GM21381 (cell line): ENCODE measurements around the gene RPS3A.
"Not testable (repeated sequence)": the region's sequence is repeated elsewhere in the genome, so short reads cannot be mapped to it uniquely, and the experiment has no call there.

Experiments
- ATAC-seq: cut with Tn5 transposase; IDR thresholded peaks from one replicate; pipeline ENCODE4 v1.9.1; 2021; ENCODE audit warnings: mild to moderate bottlenecking, moderate library complexity; ENCODE audit not compliant: unreplicated experiment

RPS3A gene

DNA sequence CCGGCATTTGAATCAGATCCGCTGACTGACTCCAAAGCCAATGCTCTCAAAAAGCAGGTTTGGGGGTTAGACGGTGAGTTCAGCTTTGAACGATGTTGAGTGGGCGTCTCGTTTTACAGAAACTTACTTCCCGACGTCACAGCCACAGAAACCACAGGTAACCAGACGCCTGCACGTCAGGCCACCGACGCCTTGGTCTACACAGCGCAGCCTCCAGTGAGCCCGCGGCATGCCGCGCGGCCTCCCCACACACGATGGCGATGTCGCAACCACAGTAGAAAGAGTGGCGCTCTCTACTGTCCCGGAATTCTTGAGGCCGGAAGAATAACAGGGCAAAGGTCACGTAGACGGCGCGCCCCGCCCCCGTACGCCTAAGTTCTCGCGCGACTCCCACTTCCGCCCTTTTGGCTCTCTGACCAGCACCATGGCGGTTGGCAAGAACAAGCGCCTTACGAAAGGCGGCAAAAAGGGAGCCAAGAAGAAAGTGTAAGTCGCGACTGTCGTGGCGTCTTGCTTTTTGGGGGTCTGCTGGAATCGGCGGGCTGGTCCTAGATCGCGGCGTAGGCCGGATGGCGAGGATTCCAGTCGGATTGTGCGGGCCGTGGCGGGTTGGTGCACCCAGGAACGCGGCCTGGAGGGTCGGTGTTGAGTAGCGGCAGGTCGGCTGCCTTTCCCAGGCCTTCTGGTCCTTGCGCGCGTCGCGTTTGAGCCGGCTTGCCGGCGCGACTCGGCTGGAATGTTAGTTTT is at the start of gene RPS3A:
RPS3A (plus strand) TSS at position 400 of the 747 bp plus-strand sequence; CDS start at position 425, 25 bp downstream.
- ATAC-seq: peak; percentile 93

DNA sequence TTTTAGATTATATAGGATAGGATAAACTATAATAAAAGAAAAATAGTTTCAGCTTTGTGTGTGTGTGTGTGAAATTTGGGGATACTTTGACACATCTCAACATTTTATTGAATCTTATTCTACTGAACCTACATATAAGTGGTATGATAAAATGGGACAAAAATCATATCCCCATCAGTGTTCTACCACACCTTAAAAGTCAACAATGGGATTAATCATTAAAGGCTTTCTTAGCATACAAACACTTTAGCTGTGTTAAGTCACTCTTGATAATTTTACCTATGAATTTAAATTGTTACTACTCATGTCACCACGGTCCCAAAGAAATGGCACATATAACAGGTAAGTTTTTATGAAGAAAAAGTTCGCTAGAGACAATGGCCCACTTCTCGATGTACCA is 46.6 kb upstream of the RPS3A start:
- ATAC-seq: no peak

DNA sequence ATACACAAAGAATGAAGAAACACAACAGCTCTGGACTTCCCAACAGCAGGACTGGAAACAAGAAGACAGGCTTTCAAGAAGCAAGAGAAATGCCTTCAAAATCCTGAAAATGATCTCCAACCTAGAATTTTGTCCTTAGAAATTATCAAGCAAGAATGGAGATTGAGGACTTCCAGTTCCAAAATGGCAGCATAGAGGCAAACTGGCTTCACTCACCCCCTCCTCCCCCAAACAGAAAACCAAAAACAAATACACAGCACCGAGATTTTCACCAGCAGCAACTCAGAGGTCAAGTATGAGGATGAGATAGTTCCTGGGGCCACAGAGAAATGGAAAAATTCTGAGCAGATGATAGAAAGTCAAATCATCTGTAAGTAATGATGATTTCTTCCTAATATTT is 43.9 kb upstream of the RPS3A start:
- ATAC-seq: no peak

DNA sequence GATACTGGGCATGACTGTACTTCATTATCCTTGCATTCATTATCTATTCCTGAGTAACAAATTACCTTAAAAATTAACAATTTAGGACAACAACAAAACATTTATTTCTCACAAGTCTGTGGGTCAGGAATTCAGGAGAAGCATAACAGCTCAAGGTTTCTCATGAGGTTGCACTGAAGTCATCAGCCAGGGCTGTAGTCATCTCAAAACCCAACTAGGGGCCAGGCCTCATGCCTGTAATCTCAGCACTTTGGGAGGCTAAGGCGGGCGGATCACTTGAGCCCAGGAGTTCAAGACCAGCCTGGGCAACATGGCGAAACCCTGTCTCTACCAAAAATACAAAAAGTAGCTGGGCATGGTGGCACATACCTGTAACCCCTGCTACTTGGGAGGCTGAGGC is 36.3 kb upstream of the RPS3A start:
- not testable (repeated sequence) for ATAC-seq

DNA sequence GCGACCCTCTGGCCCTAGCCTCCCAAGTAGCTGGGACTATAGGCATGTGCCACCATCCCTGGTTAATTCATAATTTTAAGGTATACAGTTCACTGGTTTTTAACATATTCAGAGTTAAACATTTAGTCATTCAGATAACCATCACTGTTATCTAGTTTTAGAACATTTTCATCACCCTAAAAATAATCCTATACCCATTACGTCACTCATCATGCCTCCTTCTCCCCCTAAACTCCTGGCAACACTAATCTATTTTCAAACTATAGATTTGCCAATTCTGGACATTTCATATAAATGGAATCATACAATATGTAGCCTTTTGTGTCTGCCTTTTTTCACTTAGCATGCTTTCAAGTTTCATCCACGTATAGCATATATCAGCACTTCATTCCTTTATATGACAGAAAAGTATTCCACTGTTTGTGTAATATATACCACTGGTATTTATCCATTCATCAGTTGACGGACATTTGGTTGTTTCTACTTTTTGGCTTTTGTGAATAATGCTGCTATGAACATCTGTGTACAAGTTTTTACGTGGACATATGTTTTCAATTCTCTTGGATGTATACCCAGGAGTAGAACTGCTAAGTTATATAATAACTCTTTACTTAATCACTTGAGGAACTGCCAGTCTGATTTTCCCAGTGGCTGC is 32.0 kb upstream of the RPS3A start:
- no peak for ATAC-seq

DNA sequence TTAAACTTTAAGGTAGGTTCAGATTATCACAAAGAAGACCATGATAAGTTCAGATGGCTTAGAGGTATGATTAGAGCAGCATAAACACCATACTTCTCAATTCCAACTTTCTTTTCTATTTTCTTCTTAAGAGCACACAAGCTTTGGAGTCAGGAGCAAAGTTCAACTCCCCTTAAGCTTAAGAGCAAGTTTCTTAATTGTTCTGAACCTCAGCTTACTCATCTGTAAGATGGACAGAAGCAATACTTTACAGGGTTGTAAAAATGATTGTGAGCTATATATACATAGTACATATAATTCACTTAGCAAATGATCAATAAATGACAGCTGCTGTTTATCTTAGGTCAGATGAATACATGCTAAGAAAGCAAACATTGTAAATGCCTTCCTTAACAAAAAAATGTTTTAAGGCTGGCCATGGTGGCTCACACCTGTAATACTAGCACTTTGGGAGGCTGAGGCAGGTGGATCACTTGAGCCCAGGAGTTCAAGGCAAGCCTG is 25.0 kb upstream of the RPS3A start:
- no peak for ATAC-seq

DNA sequence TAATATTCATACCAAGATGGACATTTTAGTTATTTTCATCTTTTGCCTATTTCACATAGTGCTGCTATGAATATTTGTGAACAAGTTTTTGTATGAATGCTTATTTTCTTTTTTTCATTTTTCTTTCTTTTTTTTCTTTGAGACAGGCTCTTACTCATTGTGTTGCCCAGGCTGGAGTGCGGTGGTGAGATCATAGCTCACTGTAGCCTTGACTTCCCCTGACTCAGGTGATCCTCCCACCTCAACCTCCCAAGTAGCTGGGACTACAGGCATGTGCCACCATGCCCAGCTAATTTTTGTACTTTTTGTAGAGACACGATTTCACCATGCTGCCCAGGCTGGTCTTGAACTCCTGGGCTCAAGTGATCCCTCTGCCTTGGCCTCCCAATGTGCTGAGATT is 21.4 kb upstream of the RPS3A start:
- ATAC-seq: not testable (repeated sequence)

DNA sequence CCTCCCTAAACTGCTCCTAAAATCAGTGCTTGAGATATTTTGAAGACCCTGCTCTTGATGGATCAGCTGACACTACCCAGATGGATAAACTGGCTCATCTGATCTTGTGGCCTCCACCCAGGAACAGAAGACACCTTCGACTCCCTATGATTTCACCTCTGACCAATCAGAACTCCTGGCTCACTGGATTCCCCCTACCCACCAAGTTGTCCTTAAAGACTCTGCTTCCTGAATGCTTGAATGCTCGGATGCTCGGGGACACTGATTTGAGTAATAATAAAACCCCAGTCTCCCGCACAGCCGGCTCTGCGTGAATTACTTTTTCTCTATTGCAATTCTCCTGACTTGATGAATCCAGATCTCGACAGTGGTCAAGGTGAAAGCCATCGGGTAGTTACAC is 12.0 kb upstream of the RPS3A start:
- ATAC-seq: no peak

DNA sequence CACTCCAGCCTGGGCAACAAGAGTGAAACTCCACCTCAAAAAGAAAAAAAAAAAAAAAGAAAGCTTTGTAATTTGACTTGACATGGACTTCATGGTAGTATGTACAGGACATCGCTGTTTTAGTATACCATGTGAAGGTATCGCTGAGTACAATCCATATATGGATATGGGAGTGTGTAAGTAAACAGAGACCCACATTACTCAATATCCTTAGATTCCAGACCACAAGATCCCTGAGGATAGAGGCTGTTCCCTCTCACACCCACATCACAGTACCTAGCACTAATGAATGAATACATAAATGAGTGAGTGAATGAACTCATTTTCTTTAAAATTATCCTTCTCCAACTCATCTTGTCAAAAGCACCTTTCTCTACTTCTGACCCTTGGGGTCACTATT is 8.4 kb upstream of the RPS3A start:
- no peak for ATAC-seq

DNA sequence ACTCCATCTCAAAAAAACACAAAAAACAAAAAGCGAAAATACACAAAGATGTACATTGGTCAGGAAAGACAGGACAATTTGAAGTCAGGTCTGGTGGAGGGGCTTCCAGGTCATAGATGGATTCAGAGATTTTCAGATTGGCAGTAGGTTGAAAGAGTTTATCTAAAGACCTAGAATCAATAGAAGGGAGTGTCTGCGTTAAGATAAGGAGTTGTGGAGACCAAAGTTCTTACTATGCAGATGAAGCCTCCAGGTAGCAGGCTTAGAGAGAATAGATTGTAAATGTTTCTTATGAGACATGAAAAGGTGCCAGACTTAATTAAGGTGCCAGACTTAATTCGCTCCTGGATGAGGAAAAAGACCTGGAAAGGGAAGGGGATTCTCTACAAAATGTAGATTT is 6.9 kb upstream of the RPS3A start:
- no peak for ATAC-seq

DNA sequence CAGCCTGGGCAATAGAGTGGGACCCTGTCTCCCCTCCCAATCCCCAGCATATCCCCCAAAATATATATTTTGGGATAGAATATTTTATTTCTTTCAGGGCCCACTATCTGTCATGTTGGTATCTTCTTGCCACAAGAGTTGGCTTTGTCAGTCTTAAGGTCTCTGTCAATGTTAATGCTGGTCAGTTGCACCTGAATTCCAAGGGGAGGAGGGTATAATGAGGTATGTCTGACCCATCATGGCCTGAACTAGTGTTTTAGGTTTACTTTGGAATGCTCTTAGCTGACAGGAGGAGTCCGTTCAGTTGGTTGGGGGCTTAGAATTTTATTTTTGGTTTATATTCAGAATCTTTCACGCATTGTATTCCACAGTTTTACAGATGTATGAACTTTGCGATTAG is 6.2 kb upstream of the RPS3A start:
- ATAC-seq: no peak

DNA sequence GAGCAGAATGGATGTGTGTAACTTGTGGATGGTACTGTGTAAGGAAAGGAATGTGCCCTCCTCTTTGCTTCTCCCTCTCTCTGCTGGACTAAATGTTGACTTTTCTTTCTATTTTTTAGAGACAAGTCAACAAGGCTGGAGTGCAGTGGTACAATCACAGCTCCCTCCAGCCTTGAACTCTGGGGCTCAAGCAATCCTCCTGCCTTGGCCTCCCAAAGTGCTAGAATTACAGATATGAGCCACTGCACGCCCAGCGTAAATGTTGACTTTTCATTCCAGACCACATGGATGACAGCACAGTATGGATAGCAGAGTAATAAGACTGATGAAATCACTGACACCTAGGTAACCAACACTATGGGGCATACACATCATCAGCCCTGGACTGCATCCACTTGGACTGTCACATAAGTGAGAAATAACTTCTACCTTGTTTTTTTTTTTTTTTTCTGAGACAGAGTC is 5.1 kb upstream of the RPS3A start:
- no peak for ATAC-seq

DNA sequence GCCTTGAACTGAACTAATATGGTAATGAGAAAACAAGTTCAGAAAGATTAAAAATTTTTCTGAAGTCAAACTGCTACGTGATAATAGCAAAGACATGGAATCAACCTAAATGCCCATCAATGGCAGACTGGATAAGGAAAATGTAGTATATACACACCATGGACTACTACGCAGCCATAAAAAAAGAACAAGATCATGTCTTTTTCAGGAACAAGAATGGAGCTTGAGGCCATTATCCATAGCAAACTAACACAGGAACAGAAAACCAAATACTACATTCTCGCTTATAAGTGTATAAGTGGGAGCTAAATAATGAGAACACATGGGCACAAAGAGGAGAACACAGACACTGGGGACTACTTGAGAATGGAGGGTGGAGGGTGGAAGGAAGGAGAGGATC is 4.3 kb upstream of the RPS3A start:
- ATAC-seq: no peak

DNA sequence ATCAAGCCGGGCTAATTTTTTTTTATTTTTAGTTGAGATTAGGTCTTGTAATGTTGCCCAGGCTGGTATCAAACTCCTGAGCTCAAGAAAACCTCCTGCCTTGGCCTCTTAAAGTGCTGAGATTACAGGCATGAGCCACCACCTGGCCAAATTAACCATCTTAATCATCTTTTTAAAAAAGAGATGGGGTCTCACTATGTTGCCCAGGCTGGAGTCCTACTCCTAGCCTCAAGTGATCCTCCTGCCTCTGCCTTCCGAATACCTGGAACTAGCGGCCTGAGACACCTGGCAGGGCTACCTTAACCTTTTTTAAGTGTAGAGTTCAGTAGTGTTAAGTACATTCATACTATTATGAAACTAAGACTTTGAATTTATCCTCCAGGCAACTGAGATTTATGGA is 1.7 kb upstream of the RPS3A start:
- ATAC-seq: no peak

DNA sequence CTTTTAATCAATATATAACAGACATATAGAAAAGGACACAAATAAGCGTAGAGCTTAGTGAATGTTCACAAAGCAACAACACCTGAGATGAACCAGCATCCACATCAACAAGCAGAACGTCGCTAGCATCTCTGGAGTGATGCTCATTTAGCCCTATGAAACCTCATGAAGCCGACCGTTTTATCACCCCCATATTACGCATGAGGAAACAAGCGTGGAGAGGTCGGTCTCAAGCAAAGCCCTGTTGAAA is 524 bp upstream of the RPS3A start:
- no peak for ATAC-seq

DNA sequence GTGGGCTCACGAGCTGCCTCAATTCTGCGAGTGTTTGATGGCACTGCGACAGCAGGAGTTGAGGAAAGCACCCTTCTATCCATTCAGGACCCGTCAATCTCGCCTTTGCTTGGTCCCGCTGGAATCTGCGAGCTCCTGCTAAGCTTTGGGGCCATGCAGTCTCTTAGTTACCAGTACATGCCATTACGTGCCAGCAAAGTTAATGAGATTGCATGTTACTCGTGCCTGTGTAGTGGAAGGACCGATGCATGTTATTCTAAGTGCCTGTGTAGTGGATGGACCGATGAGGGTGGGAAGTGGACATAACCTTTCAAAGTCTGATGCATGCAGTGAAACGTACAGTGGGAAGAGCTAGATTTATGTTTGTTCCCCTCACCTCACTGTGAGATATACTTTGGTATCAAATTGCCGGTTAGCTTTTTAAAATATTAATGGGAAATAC is 569 bp downstream of the RPS3A start:
- ATAC-seq: no peak

DNA sequence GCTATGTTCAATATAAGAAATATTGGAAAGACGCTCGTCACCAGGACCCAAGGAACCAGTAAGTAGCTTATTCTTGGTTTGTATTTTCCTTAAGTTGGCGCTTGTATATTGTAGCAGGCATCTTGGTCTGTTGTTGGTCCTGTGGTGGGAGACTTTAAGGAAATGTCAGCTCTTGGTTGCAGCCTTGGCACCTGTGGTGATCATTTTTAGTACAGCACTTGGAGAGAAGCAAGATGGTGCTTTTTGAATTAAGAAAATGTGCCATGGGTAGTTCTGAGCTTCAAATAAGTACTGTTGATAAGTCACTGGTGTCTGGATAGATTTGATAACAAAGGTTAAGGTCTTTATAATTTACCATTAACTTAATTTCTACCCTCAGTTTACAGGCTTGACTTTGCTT is 1.1 kb downstream of the RPS3A start:
- no peak for ATAC-seq

DNA sequence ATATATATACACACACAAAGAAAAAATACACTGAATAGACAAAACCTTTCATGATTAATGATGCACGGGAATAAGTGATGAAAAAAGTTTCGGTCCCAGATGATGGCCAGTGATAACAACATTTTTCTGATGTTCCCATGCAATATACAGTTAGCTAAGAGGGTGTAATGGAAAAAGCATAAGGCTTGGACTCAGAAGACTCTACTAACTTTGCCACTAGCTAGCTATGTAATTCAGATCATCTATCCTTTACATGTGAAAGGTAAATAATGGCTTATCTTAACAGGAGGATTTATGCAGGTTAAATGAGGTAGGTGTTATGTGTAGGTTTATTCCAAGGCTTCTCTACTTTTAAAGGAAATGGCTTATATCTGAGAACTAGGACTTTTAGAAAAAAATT is 4.3 kb downstream of the RPS3A start:
- ATAC-seq: no peak

DNA sequence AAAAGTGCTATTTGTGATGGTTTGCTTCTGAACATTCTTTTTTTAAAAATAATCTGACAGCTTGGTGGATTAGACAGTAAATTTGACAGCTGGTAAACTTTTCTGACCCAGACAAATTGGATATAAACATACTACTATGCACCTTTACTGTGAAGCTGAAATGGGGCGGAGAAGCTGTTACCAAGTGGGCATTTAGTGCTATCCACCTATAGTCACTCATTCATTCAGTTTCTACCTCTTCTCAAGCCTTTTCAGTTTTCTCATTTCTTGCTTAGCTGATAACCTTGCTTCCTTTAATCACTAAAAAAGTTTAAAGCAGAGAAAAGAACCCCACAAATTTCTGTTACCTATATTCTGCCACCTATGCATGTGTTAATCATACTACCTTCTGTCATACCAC is 5.2 kb downstream of the RPS3A start:
- no peak for ATAC-seq

DNA sequence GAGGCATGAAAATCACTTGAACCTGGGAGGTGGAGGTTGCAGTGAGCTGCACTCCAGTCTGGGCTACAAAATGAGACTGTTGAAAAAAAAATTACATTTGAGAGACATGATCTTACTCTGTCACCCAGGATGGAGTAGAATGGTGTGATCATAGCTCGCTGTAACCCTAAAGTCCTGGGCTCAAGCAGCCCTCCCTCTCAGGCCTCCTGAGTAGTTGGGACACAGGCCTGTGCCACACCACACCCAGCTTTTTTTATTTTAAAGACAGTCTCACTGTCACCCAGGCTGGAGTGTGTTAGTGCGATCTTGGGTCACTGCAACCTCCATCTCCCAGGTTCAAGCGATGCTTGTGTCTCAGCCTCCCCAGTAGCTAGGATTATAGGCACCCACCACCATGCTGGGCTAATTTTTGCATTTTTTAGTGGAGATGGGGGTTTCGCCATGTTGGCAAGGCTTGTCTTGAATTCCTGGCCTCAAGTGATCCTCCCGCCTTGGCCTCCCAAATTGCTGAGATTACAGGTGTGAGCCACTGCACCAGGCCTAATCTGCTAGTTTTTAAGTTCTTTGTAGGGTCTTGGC is 6.1 kb downstream of the RPS3A start:
- no peak for ATAC-seq

DNA sequence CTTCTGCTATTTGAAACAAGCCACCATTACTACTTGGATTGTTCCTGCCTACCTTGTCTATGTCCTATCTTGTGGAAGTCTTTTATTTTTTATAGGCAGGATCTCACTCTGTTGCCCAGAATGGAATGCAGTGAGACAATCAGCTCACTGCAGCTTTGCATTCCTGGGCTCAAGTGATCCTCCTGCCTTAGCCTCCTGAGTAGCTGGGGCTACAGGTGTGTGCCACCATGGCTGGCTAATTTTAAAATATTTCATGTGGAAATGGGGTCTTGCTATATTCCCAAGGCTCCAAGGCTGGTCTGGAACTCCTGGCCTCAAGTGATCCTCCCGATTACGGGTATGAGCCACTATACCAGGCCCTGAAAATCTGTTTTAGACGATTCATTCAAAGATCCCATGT is 7.6 kb downstream of the RPS3A start:
- ATAC-seq: no peak

DNA sequence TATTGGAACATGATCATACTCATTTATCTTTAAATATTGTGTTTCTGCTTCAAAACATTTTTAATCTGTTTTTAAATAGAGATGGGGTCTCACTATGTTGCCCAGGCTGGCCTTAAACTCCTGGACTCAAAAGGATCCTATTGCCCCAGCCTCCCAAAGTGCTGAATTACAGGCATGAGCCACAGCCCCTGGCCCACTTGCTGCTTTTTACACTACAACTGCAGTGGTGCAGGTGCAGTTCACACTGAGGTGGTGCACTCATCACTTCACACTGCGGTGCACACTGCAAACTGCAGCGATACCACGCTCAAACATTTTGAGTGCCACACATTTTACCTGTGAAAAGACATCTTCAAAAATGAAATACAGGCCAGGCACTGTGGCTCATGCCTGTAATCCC is 10.8 kb downstream of the RPS3A start:
- ATAC-seq: no peak
